Measurements from ENCODE around the gene TEX28. TPM values are rescaled to one million over a fixed set of nuclear protein-coding genes. Genes with fewer than 3 reads are reported as not detected.
"Not testable (repeated sequence)": the region's sequence is repeated elsewhere in the genome, so short reads cannot be mapped to it uniquely, and the experiment has no call there.

Gene TEX28
- total RNA-seq = not detected

- Histone ChIP-seq H3K27me3 (no peaks in the 10 kb centered on the region), H3K27ac (replicated peaks in 1 of 4) (no peak within 1 kb of the TSS), H3K36me3 (no peaks in the 10 kb centered on the region), H3K4me1 (no peaks in the 10 kb centered on the region), H3K4me3 (no peak within 1 kb of the TSS), H3K9me3 (no peaks in the 10 kb centered on the region)
- TF ChIP-seq CTCF (IDR thresholded peaks at IDR 0.05) = no peak
- no peak for TF ChIP-seq POLR2A (IDR thresholded peaks at IDR 0.05; ENCODE audit: low read depth)
- no peak for TF ChIP-seq POLR2AphosphoS5 (IDR thresholded peaks at IDR 0.05)
- TF ChIP-seq EP300 (IDR thresholded peaks at IDR 0.05) = no peak
- 96% methylated on average over 27 of the region's 39 CpGs for WGBS
- intact Hi-C loops (cut with DNase I) = no loop called here
- DNase-seq (ENCODE audit: extremely low spot score) = no peak
These were observed at the start of gene TEX28 for GRCh38 chrX:154294791-154295574. TSS of gene TEX28 (minus strand) at chrX:154295124. CDS start at chrX:154292117, 3,007 bp downstream.

- H3K27ac ChIP-seq (replicated peaks in 1 of 4); H3K4me1 ChIP-seq; H3K4me3 ChIP-seq; DNase-seq (ENCODE audit: extremely low spot score); H3K36me3 ChIP-seq; intact Hi-C loops (cut with DNase I); H3K27me3 ChIP-seq; H3K9me3 ChIP-seq: not testable (repeated sequence)
- WGBS = no CpG with 5 or more reads among the region's 20 CpGs
These were observed 48.7 kb upstream of the TEX28 start for GRCh38 chrX:154343620-154344019.

GRCh38 chrX:154343063-154343462 is 48.1 kb upstream of the TEX28 start:
- H3K27ac ChIP-seq (replicated peaks in 1 of 4); intact Hi-C loops (cut with DNase I); H3K4me1 ChIP-seq; H3K9me3 ChIP-seq; H3K4me3 ChIP-seq; H3K27me3 ChIP-seq; DNase-seq (ENCODE audit: extremely low spot score); H3K36me3 ChIP-seq: not testable (repeated sequence)
- no CpG with 5 or more reads among the region's 16 CpGs for WGBS

- H3K27ac ChIP-seq (replicated peaks in 1 of 4) = peak overlapping the region in 1 of 4 donors; percentile 64
- DNase-seq (ENCODE audit: extremely low spot score); intact Hi-C loops (cut with DNase I); H3K36me3 ChIP-seq; H3K9me3 ChIP-seq; H3K27me3 ChIP-seq; H3K4me1 ChIP-seq: not testable (repeated sequence)
- no CpG with 5 or more reads among the region's 115 CpGs for WGBS
- peak overlapping the region in 1 of 4 donors; percentile 26 for H3K4me3 ChIP-seq
These were observed 46.7 kb upstream of the TEX28 start for GRCh38 chrX:154341399-154342298.

GRCh38 chrX:154334496-154334895 is 39.6 kb upstream of the TEX28 start:
- DNase-seq (ENCODE audit: extremely low spot score) = no peak
- Histone ChIP-seq H3K36me3 (no peaks in the 10 kb centered on the region), H3K4me1 (no peaks in the 10 kb centered on the region), H3K4me3 (no peak overlapping the region), H3K27ac (replicated peaks in 1 of 4) (no peak overlapping the region), H3K27me3 (no peaks in the 10 kb centered on the region), H3K9me3 (no peaks in the 10 kb centered on the region)
- intact Hi-C loops (cut with DNase I) = no loop called here
- 72% methylated on average over 10 of the region's 10 CpGs for WGBS
- TF ChIP-seq POLR2AphosphoS5 (IDR thresholded peaks at IDR 0.05) = no peak
- TF ChIP-seq EP300 (IDR thresholded peaks at IDR 0.05) = no peak
- no peak for TF ChIP-seq CTCF (IDR thresholded peaks at IDR 0.05)
- no peak for TF ChIP-seq POLR2A (IDR thresholded peaks at IDR 0.05; ENCODE audit: low read depth)

- WGBS = 63% methylated on average over 6 of the region's 6 CpGs
- Histone ChIP-seq H3K36me3 (no peaks in the 10 kb centered on the region), H3K27me3 (no peaks in the 10 kb centered on the region), H3K9me3 (no peaks in the 10 kb centered on the region), H3K27ac (replicated peaks in 1 of 4) (no peak overlapping the region), H3K4me3 (no peak overlapping the region), H3K4me1 (no peaks in the 10 kb centered on the region)
- no peak for TF ChIP-seq POLR2AphosphoS5 (IDR thresholded peaks at IDR 0.05)
- TF ChIP-seq EP300 (IDR thresholded peaks at IDR 0.05) = no peak
- TF ChIP-seq POLR2A (IDR thresholded peaks at IDR 0.05; ENCODE audit: low read depth) = no peak
- no peak for TF ChIP-seq CTCF (IDR thresholded peaks at IDR 0.05)
- no peak for DNase-seq (ENCODE audit: extremely low spot score)
- intact Hi-C loops (cut with DNase I) = no loop called here
These were observed 38.9 kb upstream of the TEX28 start for GRCh38 chrX:154333837-154334271.

All from esophagus muscularis mucosa (tissue), 4 donors.